Neural progenitor cell (in vitro differentiated cells): Measurements from ENCODE around the gene EVL. TPM values are rescaled to one million over a fixed set of nuclear protein-coding genes. Genes with fewer than 3 reads are reported as not detected.

ENCODE experiments used
- DNase-seq: peaks from one replicate; pipeline ENCODE4 v3.0.0-alpha.2; 2016; ENCODE audit warnings: low spot score
- H2AFZ ChIP-seq: fragments of 200-600 bp; sonication (generic); replicated peaks from 2 replicates; pipeline ENCODE4 v1.6.1; 2016; ENCODE audit warnings: antibody characterized with exemption
- H3F3A ChIP-seq: fragments of 200-600 bp; sonication (generic); 2 replicates; pipeline ENCODE4 v1.6.1; 2016; ENCODE audit warnings: antibody characterized with exemption, low read depth
- H3K27ac ChIP-seq: fragments of 200-600 bp; sonication (generic); 2 replicates; pipeline ENCODE4 v1.5.1; 2016; ENCODE audit warnings: mild to moderate bottlenecking
- H3K27me3 ChIP-seq: fragments of 200-600 bp; sonication (generic); 2 replicates; pipeline ENCODE4 v1.6.1; 2016; ENCODE audit warnings: mild to moderate bottlenecking, moderate library complexity
- H3K36me3 ChIP-seq: fragments of 200-600 bp; sonication (generic); 2 replicates; pipeline ENCODE4 v1.5.1; 2016
- H3K4me1 ChIP-seq: fragments of 200-600 bp; sonication (generic); 2 replicates; pipeline ENCODE4 v1.6.1; 2016; ENCODE audit warnings: mixed run types
- H3K4me2 ChIP-seq: fragments of 200-600 bp; sonication (generic); 2 replicates; pipeline ENCODE4 v1.6.1; 2016
- H3K4me3 ChIP-seq: fragments of 200-600 bp; sonication (generic); 2 replicates; pipeline ENCODE4 v1.5.1; 2016
- H3K79me2 ChIP-seq: fragments of 200-600 bp; sonication (generic); 2 replicates; pipeline ENCODE4 v1.6.1; 2016; ENCODE audit warnings: low read depth
- H3K9ac ChIP-seq: fragments of 200-600 bp; sonication (generic); 2 replicates; pipeline ENCODE4 v1.6.1; 2016
- H3K9me3 ChIP-seq: fragments of 200-600 bp; sonication (generic); 2 replicates; pipeline ENCODE4 v1.5.1; 2016; ENCODE audit warnings: low read depth
- H4K20me1 ChIP-seq: fragments of 200-600 bp; sonication (generic); 2 replicates; pipeline ENCODE4 v1.6.1; 2016; ENCODE audit warnings: low read depth
- H3K27ac Mint-ChIP-seq: 3 replicates; pipeline ENCODE4 v1.8.0; 2021; ENCODE audit warnings: mixed read lengths
- H3K27me3 Mint-ChIP-seq: 2 replicates; pipeline ENCODE4 v1.8.0; 2022; ENCODE audit warnings: low read depth, mild to moderate bottlenecking, inconsistent platforms, moderate library complexity, mixed read lengths; ENCODE audit not compliant: insufficient read depth
- H3K36me3 Mint-ChIP-seq: 3 replicates; pipeline ENCODE4 v1.8.0; 2021; ENCODE audit warnings: mixed read lengths
- H3K4me1 Mint-ChIP-seq: 3 replicates; pipeline ENCODE4 v1.8.0; 2021; ENCODE audit warnings: mixed read lengths
- H3K4me3 Mint-ChIP-seq: 3 replicates; pipeline ENCODE4 v1.8.0; 2021; ENCODE audit warnings: mild to moderate bottlenecking, moderate library complexity, mixed read lengths
- H3K9me3 Mint-ChIP-seq: 3 replicates; pipeline ENCODE4 v1.8.0; 2020; ENCODE audit warnings: mixed read lengths
- EZH2 ChIP-seq: fragments of 200-600 bp; sonication (generic); IDR thresholded peaks from 2 replicates; pipeline ENCODE4 v1.6.1; 2017; ENCODE audit warnings: antibody characterized with exemption, mild to moderate bottlenecking, moderate library complexity
- EZH2phosphoT487 ChIP-seq: fragments of 200-600 bp; sonication (generic); IDR thresholded peaks from 2 replicates; pipeline ENCODE4 v1.6.1; 2017; ENCODE audit warnings: antibody characterized with exemption
- total RNA-seq: library from RNA; depleted of rRNA; stranded (reverse); fragments of >200 nt; gene quantifications from 2 replicates; pipeline ENCODE4 v1.2.3, GENCODE V29; 2015; ENCODE audit warnings: low replicate concordance
- TF ChIP-seq, protein P1 (sequence below): fragments of 200-600 bp; sonication (generic); IDR thresholded peaks from 2 replicates; pipeline ENCODE4 v1.5.1; 2017; ENCODE audit warnings: antibody characterized with exemption, mild to moderate bottlenecking

Gene EVL
- total RNA-seq, 1 donor from 2014 or later: 49.2 TPM

DNA sequence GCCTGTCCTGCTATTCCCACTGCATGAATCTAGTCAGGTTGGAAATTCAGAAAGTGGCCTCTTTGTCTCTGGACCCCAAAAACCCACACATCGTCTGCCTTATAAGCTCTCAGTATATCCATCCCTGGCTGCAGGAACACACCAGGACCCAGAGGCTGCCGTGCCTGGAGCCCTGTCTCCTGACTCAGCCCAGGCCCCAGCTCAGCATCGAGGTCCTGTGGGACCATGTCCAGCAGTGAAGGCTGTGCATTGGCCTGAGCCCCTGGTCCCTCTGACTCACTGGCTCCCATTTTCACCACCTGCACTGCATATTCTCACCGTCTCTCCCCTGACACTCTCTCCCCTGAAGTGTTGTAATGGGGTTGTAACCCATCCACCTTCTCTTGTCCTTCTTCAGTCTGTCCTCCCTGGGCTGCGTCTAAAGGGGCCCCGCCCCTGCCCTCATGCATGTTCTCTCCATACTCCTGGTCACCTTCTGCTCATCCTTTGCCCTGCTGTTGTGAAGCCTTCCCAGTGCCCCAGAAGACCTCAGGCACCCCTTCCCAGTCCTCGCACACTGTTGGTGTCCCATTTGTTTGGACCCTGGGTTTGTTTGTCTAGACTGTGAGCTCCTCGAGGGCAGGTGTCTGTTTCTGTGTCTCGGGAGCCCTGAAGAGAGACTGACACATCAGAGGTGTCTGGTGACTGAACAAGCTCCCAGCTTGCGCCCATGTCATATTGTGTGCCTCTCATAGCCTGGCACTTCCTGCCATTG, 43.8 kb downstream of the EVL start:
- no peak for DNase-seq
- H3K4me2 ChIP-seq: no peak overlapping the region
- no peak overlapping the region for H3K27ac ChIP-seq
- H3K36me3 ChIP-seq: no peaks in the 10 kb centered on the region
- TF ChIP-seq, protein P1, sequence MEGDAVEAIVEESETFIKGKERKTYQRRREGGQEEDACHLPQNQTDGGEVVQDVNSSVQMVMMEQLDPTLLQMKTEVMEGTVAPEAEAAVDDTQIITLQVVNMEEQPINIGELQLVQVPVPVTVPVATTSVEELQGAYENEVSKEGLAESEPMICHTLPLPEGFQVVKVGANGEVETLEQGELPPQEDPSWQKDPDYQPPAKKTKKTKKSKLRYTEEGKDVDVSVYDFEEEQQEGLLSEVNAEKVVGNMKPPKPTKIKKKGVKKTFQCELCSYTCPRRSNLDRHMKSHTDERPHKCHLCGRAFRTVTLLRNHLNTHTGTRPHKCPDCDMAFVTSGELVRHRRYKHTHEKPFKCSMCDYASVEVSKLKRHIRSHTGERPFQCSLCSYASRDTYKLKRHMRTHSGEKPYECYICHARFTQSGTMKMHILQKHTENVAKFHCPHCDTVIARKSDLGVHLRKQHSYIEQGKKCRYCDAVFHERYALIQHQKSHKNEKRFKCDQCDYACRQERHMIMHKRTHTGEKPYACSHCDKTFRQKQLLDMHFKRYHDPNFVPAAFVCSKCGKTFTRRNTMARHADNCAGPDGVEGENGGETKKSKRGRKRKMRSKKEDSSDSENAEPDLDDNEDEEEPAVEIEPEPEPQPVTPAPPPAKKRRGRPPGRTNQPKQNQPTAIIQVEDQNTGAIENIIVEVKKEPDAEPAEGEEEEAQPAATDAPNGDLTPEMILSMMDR: no peak
- no peak for TF ChIP-seq EZH2
- TF ChIP-seq EZH2phosphoT487: no peak
- Mint-ChIP-seq H3K36me3 (peaks cover 8% of the 10 kb centered on the region), H3K27ac (peak overlapping the region; percentile 53), H3K4me3 (peak overlapping the region; percentile 20), H3K9me3 (peaks cover 2% of the 10 kb centered on the region), H3K27me3 (peaks cover 9% of the 10 kb centered on the region), H3K4me1 (peaks cover 26% of the 10 kb centered on the region)
- no peaks in the 10 kb centered on the region for H3K79me2 ChIP-seq
- no peaks in the 10 kb centered on the region for H3K4me1 ChIP-seq
- H4K20me1 ChIP-seq: peaks cover 20% of the 10 kb centered on the region
- H3K27me3 ChIP-seq: no peaks in the 10 kb centered on the region
- no peak overlapping the region for H2AFZ ChIP-seq
- H3K4me3 ChIP-seq: no peak overlapping the region
- H3K9me3 ChIP-seq: no peaks in the 10 kb centered on the region
- H3K9ac ChIP-seq: no peak overlapping the region
- no peaks in the 10 kb centered on the region for H3F3A ChIP-seq

DNA sequence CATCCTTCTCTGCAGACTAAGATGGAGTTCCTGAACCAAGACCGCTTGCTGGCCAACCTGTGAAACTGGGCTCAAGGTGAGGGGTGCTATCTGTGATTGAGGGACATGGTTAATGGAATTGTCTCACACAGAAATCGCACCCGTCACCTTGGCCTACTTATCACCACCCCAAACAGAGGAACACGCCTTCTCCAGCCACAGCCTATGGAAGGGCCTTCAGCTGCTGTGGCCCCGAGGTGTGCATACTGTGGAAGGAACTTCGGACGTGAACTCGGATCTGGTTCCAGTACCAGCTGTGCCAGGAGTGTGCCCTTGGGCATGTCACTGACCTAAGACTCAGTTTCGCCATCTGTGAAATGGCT, 44.4 kb downstream of the EVL start:
- H3K36me3 Mint-ChIP-seq: peaks cover 8% of the 10 kb centered on the region

DNA sequence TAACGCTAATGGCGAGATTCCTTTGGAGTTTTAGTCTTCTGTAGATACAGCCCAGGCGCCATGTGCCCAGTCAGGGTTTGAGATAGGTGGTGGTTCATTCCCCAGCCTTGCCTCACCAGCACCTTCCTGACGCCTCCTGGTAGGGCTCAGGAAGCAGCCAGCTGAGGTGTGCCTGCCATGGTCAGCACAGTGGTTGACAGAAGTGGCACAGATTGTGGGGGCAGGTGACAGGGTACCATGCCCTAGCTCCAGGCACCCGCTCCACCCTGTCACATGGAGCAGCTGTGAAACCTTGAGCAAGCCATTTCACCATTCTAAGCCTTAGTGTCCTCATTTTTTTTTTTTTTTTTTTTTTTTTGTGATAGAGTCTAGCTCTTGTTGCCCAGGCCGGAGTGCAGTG, 45.6 kb downstream of the EVL start:
- no peak overlapping the region for H3K27ac ChIP-seq
- no peak for TF ChIP-seq EZH2
- TF ChIP-seq, protein P1: no peak
- no peak for TF ChIP-seq EZH2phosphoT487
- H3K9ac ChIP-seq: no peak overlapping the region
- peaks cover 10% of the 10 kb centered on the region for H3K4me1 ChIP-seq
- H3K9me3 ChIP-seq: no peaks in the 10 kb centered on the region
- H3K4me3 ChIP-seq: no peak overlapping the region
- no peak overlapping the region for H2AFZ ChIP-seq
- H3K4me2 ChIP-seq: no peak overlapping the region
- no peak overlapping the region for H3K4me3 Mint-ChIP-seq
- peaks cover 2% of the 10 kb centered on the region for H3K9me3 Mint-ChIP-seq
- H3K27me3 Mint-ChIP-seq: peaks cover 11% of the 10 kb centered on the region
- no peaks in the 10 kb centered on the region for H3K27me3 ChIP-seq
- peaks cover 34% of the 10 kb centered on the region for H3K4me1 Mint-ChIP-seq
- H4K20me1 ChIP-seq: peaks cover 33% of the 10 kb centered on the region
- H3K36me3 ChIP-seq: no peaks in the 10 kb centered on the region
- H3K27ac Mint-ChIP-seq: no peak overlapping the region
- H3K36me3 Mint-ChIP-seq: peaks cover 8% of the 10 kb centered on the region
- no peaks in the 10 kb centered on the region for H3F3A ChIP-seq
- H3K79me2 ChIP-seq: no peaks in the 10 kb centered on the region
- DNase-seq: no peak

More for the DNA sequence above, 44.4 kb downstream of the EVL start:
- no peaks in the 10 kb centered on the region for H3F3A ChIP-seq
- Mint-ChIP-seq H3K27ac (peak overlapping the region; percentile 53), H3K4me3 (no peak overlapping the region), H3K4me1 (peaks cover 24% of the 10 kb centered on the region), H3K27me3 (peaks cover 9% of the 10 kb centered on the region), H3K9me3 (peaks cover 2% of the 10 kb centered on the region)
- H3K9me3 ChIP-seq: no peaks in the 10 kb centered on the region
- peaks cover 21% of the 10 kb centered on the region for H4K20me1 ChIP-seq
- H3K27ac ChIP-seq: no peak overlapping the region
- no peaks in the 10 kb centered on the region for H3K27me3 ChIP-seq
- no peaks in the 10 kb centered on the region for H3K36me3 ChIP-seq
- H3K4me3 ChIP-seq: no peak overlapping the region
- TF ChIP-seq EZH2phosphoT487 (no peak), EZH2 (no peak)
- TF ChIP-seq, protein P1: no peak
- H3K4me1 ChIP-seq: no peaks in the 10 kb centered on the region
- no peak overlapping the region for H3K4me2 ChIP-seq
- no peaks in the 10 kb centered on the region for H3K79me2 ChIP-seq
- no peak for DNase-seq
- no peak overlapping the region for H3K9ac ChIP-seq
- no peak overlapping the region for H2AFZ ChIP-seq
